Endodermal cell (in vitro differentiated cells): Measurements from ENCODE around the gene LGALS16. TPM values are rescaled to one million over a fixed set of nuclear protein-coding genes. Genes with fewer than 3 reads are reported as not detected.
"Not testable (repeated sequence)": the region's sequence is repeated elsewhere in the genome, so short reads cannot be mapped to it uniquely, and the experiment has no call there.

Experiments
- DNase-seq: peaks from one replicate; pipeline ENCODE4 v3.0.0-alpha.2; 2017
- H3K27ac ChIP-seq: 2 replicates; pipeline ENCODE4 v1.5.1; 2013; ENCODE audit warnings: mild to moderate bottlenecking, low read depth, low read length, moderate library complexity
- H3K27me3 ChIP-seq: 2 replicates; pipeline ENCODE4 v1.6.1; 2013; ENCODE audit warnings: mild to moderate bottlenecking, low read length, moderate library complexity; ENCODE audit not compliant: insufficient read depth, control insufficient read depth, poor library complexity, severe bottlenecking
- H3K36me3 ChIP-seq: 2 replicates; pipeline ENCODE4 v1.7.0; 2013; ENCODE audit warnings: mild to moderate bottlenecking, low read length, moderate library complexity; ENCODE audit not compliant: control insufficient read depth, insufficient read depth
- H3K4me1 ChIP-seq: one replicate; pipeline ENCODE4 v1.7.0; 2013; ENCODE audit warnings: low read length; ENCODE audit not compliant: control insufficient read depth, insufficient read depth
- H3K4me3 ChIP-seq: 2 replicates; pipeline ENCODE4 v1.5.1; 2013; ENCODE audit warnings: mild to moderate bottlenecking, low read length, moderate library complexity
- H3K9ac ChIP-seq: 2 replicates; pipeline ENCODE4 v1.6.1; 2013; ENCODE audit warnings: mild to moderate bottlenecking, low read length, moderate library complexity; ENCODE audit not compliant: poor library complexity, severe bottlenecking; ENCODE audit errors: extremely low read depth
- H3K9me3 ChIP-seq: 2 replicates; pipeline ENCODE4 v1.6.1; 2013; ENCODE audit warnings: mild to moderate bottlenecking, low read length, moderate library complexity; ENCODE audit not compliant: control insufficient read depth
- H3K27ac Mint-ChIP-seq: 2 replicates; pipeline ENCODE4 v1.8.0; 2020; ENCODE audit warnings: mixed read lengths
- H3K27me3 Mint-ChIP-seq: 2 replicates; pipeline ENCODE4 v1.8.0; 2021; ENCODE audit warnings: mild to moderate bottlenecking, mixed read lengths; ENCODE audit not compliant: insufficient read depth
- H3K36me3 Mint-ChIP-seq: 2 replicates; pipeline ENCODE4 v1.8.0; 2020; ENCODE audit warnings: low read depth, mixed read lengths
- H3K4me1 Mint-ChIP-seq: 2 replicates; pipeline ENCODE4 v1.8.0; 2020; ENCODE audit warnings: mixed read lengths
- H3K4me3 Mint-ChIP-seq: 2 replicates; pipeline ENCODE4 v1.8.0; 2020; ENCODE audit warnings: mild to moderate bottlenecking, moderate library complexity, mixed read lengths
- H3K9me3 Mint-ChIP-seq: 2 replicates; pipeline ENCODE4 v1.8.0; 2020; ENCODE audit warnings: mild to moderate bottlenecking, mixed read lengths
- WGBS, 2 experiments: methylation state at CpG; one replicate each; pipeline versions ENCODE4 v1.1.5 to v1.1.7; 2013; ENCODE audit warnings: missing lambda C conversion rate in 2 of 2, mixed read lengths in 1 of 2; ENCODE audit not compliant: insufficient coverage in 1 of 2, insufficient read length in 1 of 2; 5-methylcytosine and 5-hydroxymethylcytosine counted together
- total RNA-seq, 2 donors: library from RNA; stranded (reverse); fragmentation: NEBNext Ultra II Directional in 1 of 2; extraction: Animal tissue kit (Norgen Biotek cat#: 25700) in 1 of 2; gene quantifications; 2 replicates in 1 of 2; 3 replicates in 1 of 2; pipeline ENCODE4 v1.2.1, GENCODE V29; 2021
- TF ChIP-seq, protein P1 (sequence below): fragments of 200-600 bp; sonication (generic); conservative IDR thresholded peaks from 2 replicates; pipeline ENCODE4 v1.5.0; 2021; ENCODE audit warnings: antibody characterized with exemption, mild to moderate bottlenecking

The LGALS16 gene
- total RNA-seq, 2 donors from 2014 or later, result not detected

DNA sequence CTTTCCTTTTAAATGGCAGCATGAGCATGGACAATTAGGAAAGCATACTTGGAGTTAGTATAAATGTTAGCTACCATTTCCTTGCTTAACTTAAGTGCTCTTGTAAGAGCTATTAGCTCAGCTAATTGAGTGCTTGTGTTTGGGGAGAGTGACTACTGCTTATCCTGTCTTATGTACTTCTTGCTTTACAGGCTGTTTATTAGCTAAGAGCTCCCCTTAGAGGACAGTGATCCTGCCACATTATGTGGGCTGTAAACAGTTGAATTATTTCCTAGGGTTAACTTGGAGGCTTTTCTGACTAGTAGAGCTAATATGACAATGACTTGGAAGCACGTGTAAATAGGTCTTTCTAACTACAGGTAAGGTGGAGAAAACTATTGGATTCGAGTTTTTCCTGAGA lies 28.1 kb upstream of the LGALS16 start:
- DNase-seq, H3K9me3 Mint-ChIP-seq, H3K27ac Mint-ChIP-seq, H3K27me3 ChIP-seq, H3K9ac ChIP-seq, H3K4me3 ChIP-seq, H3K27ac ChIP-seq, H3K4me3 Mint-ChIP-seq, H3K9me3 ChIP-seq, H3K4me1 Mint-ChIP-seq, H3K36me3 ChIP-seq, H3K27me3 Mint-ChIP-seq, H3K36me3 Mint-ChIP-seq, H3K4me1 ChIP-seq: not testable (repeated sequence)
- TF ChIP-seq, protein P1, sequence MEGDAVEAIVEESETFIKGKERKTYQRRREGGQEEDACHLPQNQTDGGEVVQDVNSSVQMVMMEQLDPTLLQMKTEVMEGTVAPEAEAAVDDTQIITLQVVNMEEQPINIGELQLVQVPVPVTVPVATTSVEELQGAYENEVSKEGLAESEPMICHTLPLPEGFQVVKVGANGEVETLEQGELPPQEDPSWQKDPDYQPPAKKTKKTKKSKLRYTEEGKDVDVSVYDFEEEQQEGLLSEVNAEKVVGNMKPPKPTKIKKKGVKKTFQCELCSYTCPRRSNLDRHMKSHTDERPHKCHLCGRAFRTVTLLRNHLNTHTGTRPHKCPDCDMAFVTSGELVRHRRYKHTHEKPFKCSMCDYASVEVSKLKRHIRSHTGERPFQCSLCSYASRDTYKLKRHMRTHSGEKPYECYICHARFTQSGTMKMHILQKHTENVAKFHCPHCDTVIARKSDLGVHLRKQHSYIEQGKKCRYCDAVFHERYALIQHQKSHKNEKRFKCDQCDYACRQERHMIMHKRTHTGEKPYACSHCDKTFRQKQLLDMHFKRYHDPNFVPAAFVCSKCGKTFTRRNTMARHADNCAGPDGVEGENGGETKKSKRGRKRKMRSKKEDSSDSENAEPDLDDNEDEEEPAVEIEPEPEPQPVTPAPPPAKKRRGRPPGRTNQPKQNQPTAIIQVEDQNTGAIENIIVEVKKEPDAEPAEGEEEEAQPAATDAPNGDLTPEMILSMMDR, result peak; percentile 36
- 55% methylated on average over 2 of the region's 2 CpGs; no CpG with 5 or more reads in 1 of the 2 experiments for WGBS, 2 experiments

DNA sequence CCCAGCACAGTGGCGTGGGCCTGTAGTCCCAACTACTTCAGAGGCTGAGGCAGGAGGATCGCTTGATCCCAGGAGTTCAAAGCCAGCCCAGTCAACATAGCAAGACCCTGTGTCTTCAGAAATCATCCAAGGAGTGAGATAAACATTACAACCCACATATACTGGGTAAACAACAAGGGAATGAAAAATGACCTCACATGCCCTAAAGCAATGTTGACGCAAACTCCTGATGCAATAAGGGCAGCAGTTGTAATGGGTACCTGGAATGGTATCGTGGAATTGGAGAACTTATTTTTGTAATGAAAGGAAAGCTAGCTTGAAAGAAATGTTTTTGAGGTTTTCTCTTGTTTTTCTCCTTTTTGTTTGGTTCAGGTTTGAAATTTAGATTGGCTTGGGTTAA lies 24.5 kb upstream of the LGALS16 start:
- Histone ChIP-seq H3K27ac (no peak overlapping the region), H3K36me3 (no peaks in the 10 kb centered on the region), H3K4me1 (no peaks in the 10 kb centered on the region), H3K9me3 (no peaks in the 10 kb centered on the region), H3K9ac (no peak overlapping the region), H3K4me3 (no peak overlapping the region), H3K27me3 (peaks cover 3% of the 10 kb centered on the region)
- no peaks in the 10 kb centered on the region for H3K4me1 Mint-ChIP-seq
- H3K27ac Mint-ChIP-seq, result no peak overlapping the region
- H3K27me3 Mint-ChIP-seq, result peaks cover 7% of the 10 kb centered on the region
- TF ChIP-seq, protein P1, result no peak
- 87 to 94% methylated on average over 4 of the region's 4 CpGs for WGBS, 2 experiments
- DNase-seq, result no peak
- no peak overlapping the region for H3K4me3 Mint-ChIP-seq
- H3K36me3 Mint-ChIP-seq, result no peaks in the 10 kb centered on the region
- H3K9me3 Mint-ChIP-seq, result no peaks in the 10 kb centered on the region

- H3K27me3 ChIP-seq, result peaks cover 8% of the 10 kb centered on the region
- Mint-ChIP-seq H3K27me3 (peaks cover 7% of the 10 kb centered on the region), H3K36me3 (no peaks in the 10 kb centered on the region), H3K4me1 (no peaks in the 10 kb centered on the region), H3K4me3 (no peak overlapping the region), H3K9me3 (no peaks in the 10 kb centered on the region), H3K27ac (no peak overlapping the region)
- TF ChIP-seq, protein P1, result no peak
- no peak overlapping the region for H3K9ac ChIP-seq
- H3K4me1 ChIP-seq, result no peaks in the 10 kb centered on the region
- no peaks in the 10 kb centered on the region for H3K36me3 ChIP-seq
- 50 to 66% methylated on average over 2 to 4 of the region's 6 CpGs for WGBS, 2 experiments
- no peak for DNase-seq
- H3K9me3 ChIP-seq, result no peaks in the 10 kb centered on the region
- no peak overlapping the region for H3K4me3 ChIP-seq
- H3K27ac ChIP-seq, result no peak overlapping the region
Measured at GRCh38 chr19:39631626-39632025, 24.1 kb upstream of the LGALS16 start.
